ENCODE results near the gene CEND1.
A peak's percentile ranks its signal among the peaks of the same experiment; 100 is the strongest.

CEND1 gene

GRCh38 chr11:827146-827896 is 37.4 kb upstream of the CEND1 start:
- DNase-seq = no peak

- no peak for DNase-seq
Measured at GRCh38 chr11:826836-827145, 36.9 kb upstream of the CEND1 start.

GRCh38 chr11:826227-826621 is 36.3 kb upstream of the CEND1 start:
- no peak for DNase-seq

GRCh38 chr11:825366-826226 is 35.7 kb upstream of the CEND1 start:
- no peak for DNase-seq

- DNase-seq = no peak
Measured at GRCh38 chr11:824942-825341, 35.1 kb upstream of the CEND1 start.

- no peak for DNase-seq
Measured at GRCh38 chr11:824292-824880, 34.5 kb upstream of the CEND1 start.

GRCh38 chr11:823441-824291 is 33.8 kb upstream of the CEND1 start:
- no peak for DNase-seq

- peak; percentile 57 for DNase-seq
Measured at GRCh38 chr11:821512-822371, 31.9 kb upstream of the CEND1 start.

GRCh38 chr11:820655-821511 is 31.0 kb upstream of the CEND1 start:
- DNase-seq = peak; percentile 81

GRCh38 chr11:819943-820649 is 30.2 kb upstream of the CEND1 start:
- peak; percentile 72 for DNase-seq

GRCh38 chr11:819129-819931 is 29.4 kb upstream of the CEND1 start:
- peak; percentile 90 for DNase-seq

GRCh38 chr11:818396-819128 is 28.7 kb upstream of the CEND1 start, which contains the start of gene PNPLA2:
TSS of gene PNPLA2 (plus strand) at chr11:818914. CDS start at chr11:819719, 805 bp downstream.
- no peak for DNase-seq

GRCh38 chr11:816433-816779 is 26.5 kb upstream of the CEND1 start:
- no peak for DNase-seq

GRCh38 chr11:815675-816432 is 26.0 kb upstream of the CEND1 start:
- no peak for DNase-seq

- no peak for DNase-seq
Measured at GRCh38 chr11:813456-814096, 23.7 kb upstream of the CEND1 start.

GRCh38 chr11:813072-813455 is 23.2 kb upstream of the CEND1 start:
- DNase-seq = no peak

GRCh38 chr11:812390-812789 is 22.5 kb upstream of the CEND1 start:
- no peak for DNase-seq
